Hematopoietic multipotent progenitor cell treated with erythropoietin and hydrocortisone succinate and interleukin-3 and kit ligand, for 8 days (in vitro differentiated cells): ENCODE results near the gene CRTC1.
"Not testable (repeated sequence)": the region's sequence is repeated elsewhere in the genome, so short reads cannot be mapped to it uniquely, and the experiment has no call there.

Source experiments
- DNase-seq: peaks from one replicate; pipeline ENCODE4 v3.0.0-alpha.2; 2015

CRTC1 gene

GRCh38 chr19:18733196-18733647 lies 49.7 kb downstream of the CRTC1 start:
- DNase-seq, result no peak

- DNase-seq, result not testable (repeated sequence)
These were observed 50.4 kb downstream of the CRTC1 start for GRCh38 chr19:18733762-18734332.

GRCh38 chr19:18735324-18735723 lies 51.8 kb downstream of the CRTC1 start:
- DNase-seq, result no peak

- DNase-seq, result no peak
These were observed 52.3 kb downstream of the CRTC1 start for GRCh38 chr19:18735752-18736151.

GRCh38 chr19:18736415-18737336 lies 53.2 kb downstream of the CRTC1 start:
- DNase-seq, result no peak

GRCh38 chr19:18737337-18737953 lies 54.0 kb downstream of the CRTC1 start:
- no peak for DNase-seq

GRCh38 chr19:18737954-18738351 lies 54.5 kb downstream of the CRTC1 start:
- no peak for DNase-seq

- no peak for DNase-seq
These were observed 55.6 kb downstream of the CRTC1 start for GRCh38 chr19:18738961-18739690.

- no peak for DNase-seq
These were observed 57.9 kb downstream of the CRTC1 start for GRCh38 chr19:18741124-18742121.

GRCh38 chr19:18742324-18742723 lies 58.8 kb downstream of the CRTC1 start:
- DNase-seq, result no peak

GRCh38 chr19:18742838-18743783 lies 59.6 kb downstream of the CRTC1 start:
- peak; percentile 87 for DNase-seq

GRCh38 chr19:18743784-18744418 lies 60.4 kb downstream of the CRTC1 start:
- DNase-seq, result no peak

- no peak for DNase-seq
These were observed 61.7 kb downstream of the CRTC1 start for GRCh38 chr19:18745012-18745735.

GRCh38 chr19:18745931-18746330 lies 62.5 kb downstream of the CRTC1 start:
- no peak for DNase-seq

- no peak for DNase-seq
These were observed 63.2 kb downstream of the CRTC1 start for GRCh38 chr19:18746401-18747325.

GRCh38 chr19:18749362-18750231 lies 66.1 kb downstream of the CRTC1 start:
- DNase-seq, result no peak

- no peak for DNase-seq
These were observed 67.0 kb downstream of the CRTC1 start for GRCh38 chr19:18750295-18750970.
